Suprapubic skin (tissue), 4 donors: ENCODE data around the gene CAPN8. TPM values are rescaled to one million over a fixed set of nuclear protein-coding genes. Genes with fewer than 3 reads are reported as not detected.

Experiments
- DNase-seq, 2 donors: peaks; one replicate each; pipeline ENCODE4 v3.0.0-alpha.2; 2019; ENCODE audit warnings: low spot score in 2 of 2
- H3K27ac ChIP-seq: fragments of 200-600 bp; sonication (generic); one replicate; pipeline ENCODE4 v1.5.1; 2019
- H3K27me3 ChIP-seq: fragments of 200-600 bp; sonication (generic); one replicate; pipeline ENCODE4 v1.5.1; 2019
- H3K36me3 ChIP-seq: fragments of 200-600 bp; sonication (generic); one replicate; pipeline ENCODE4 v1.5.1; 2019
- H3K4me1 ChIP-seq: fragments of 200-600 bp; sonication (generic); one replicate; pipeline ENCODE4 v1.5.1; 2019
- H3K4me3 ChIP-seq: fragments of 200-600 bp; sonication (generic); one replicate; pipeline ENCODE4 v1.5.1; 2019; ENCODE audit warnings: mild to moderate bottlenecking
- H3K9me3 ChIP-seq: fragments of 200-600 bp; sonication (generic); one replicate; pipeline ENCODE4 v1.5.1; 2019
- EP300 ChIP-seq: sonication (generic); formaldehyde crosslinking; IDR thresholded peaks from one replicate; pipeline ENCODE4 v1.6.1; 2017; ENCODE audit warnings: antibody characterized with exemption
- POLR2A ChIP-seq, 2 donors: fragments of 450-650 bp; IDR thresholded peaks; one replicate each; pipeline ENCODE4 v1.6.1; 2017; ENCODE audit warnings: antibody characterized with exemption in 2 of 2, mild to moderate bottlenecking in 2 of 2, moderate library complexity in 2 of 2
- POLR2AphosphoS5 ChIP-seq, 3 donors: sonication (generic); formaldehyde crosslinking; IDR thresholded peaks; one replicate each; pipeline ENCODE4 v1.6.1; 2017; ENCODE audit warnings: antibody characterized with exemption in 3 of 3
- WGBS: methylation state at CpG from one replicate; pipeline ENCODE4 v1.1.5; 2018; 5-methylcytosine and 5-hydroxymethylcytosine counted together
- total RNA-seq, 4 donors: library from RNA; depleted of rRNA; stranded (reverse); fragments of >200 nt; gene quantifications; one replicate each; pipeline ENCODE4 v1.1.0, GENCODE V29; 2016
- TF ChIP-seq, protein P1 (sequence below), 2 donors: fragments of 200-600 bp in 1 of 2; fragments of 450-650 bp in 1 of 2; sonication (generic) in 1 of 2; IDR thresholded peaks; one replicate each; pipeline ENCODE4 v1.5.1; 2016 to 2019; ENCODE audit warnings: antibody characterized with exemption in 2 of 2, mild to moderate bottlenecking in 1 of 2, moderate library complexity in 1 of 2

Gene CAPN8
- total RNA-seq, 4 donors from 2014 or later: 1.5 to 3.9 (median 2.7) TPM

- Histone ChIP-seq H3K4me3 (no peak overlapping the region), H3K27me3 (peaks cover 6% of the 10 kb centered on the region), H3K9me3 (no peaks in the 10 kb centered on the region), H3K27ac (no peak overlapping the region), H3K4me1 (no peaks in the 10 kb centered on the region), H3K36me3 (no peaks in the 10 kb centered on the region)
- no peak for DNase-seq
- WGBS: 59% methylated on average over 5 of the region's 5 CpGs
- TF ChIP-seq POLR2AphosphoS5 (IDR thresholded peaks at IDR 0.05) (no peak), POLR2A (IDR thresholded peaks at IDR 0.05) (no peak), EP300 (no peak)
- TF ChIP-seq, protein P1, sequence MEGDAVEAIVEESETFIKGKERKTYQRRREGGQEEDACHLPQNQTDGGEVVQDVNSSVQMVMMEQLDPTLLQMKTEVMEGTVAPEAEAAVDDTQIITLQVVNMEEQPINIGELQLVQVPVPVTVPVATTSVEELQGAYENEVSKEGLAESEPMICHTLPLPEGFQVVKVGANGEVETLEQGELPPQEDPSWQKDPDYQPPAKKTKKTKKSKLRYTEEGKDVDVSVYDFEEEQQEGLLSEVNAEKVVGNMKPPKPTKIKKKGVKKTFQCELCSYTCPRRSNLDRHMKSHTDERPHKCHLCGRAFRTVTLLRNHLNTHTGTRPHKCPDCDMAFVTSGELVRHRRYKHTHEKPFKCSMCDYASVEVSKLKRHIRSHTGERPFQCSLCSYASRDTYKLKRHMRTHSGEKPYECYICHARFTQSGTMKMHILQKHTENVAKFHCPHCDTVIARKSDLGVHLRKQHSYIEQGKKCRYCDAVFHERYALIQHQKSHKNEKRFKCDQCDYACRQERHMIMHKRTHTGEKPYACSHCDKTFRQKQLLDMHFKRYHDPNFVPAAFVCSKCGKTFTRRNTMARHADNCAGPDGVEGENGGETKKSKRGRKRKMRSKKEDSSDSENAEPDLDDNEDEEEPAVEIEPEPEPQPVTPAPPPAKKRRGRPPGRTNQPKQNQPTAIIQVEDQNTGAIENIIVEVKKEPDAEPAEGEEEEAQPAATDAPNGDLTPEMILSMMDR (IDR thresholded peaks at IDR 0.05): no peak
Measured at GRCh38 chr1:223515421-223515820, 150.1 kb downstream of the CAPN8 start.

GRCh38 chr1:223514644-223515043 is 150.9 kb downstream of the CAPN8 start:
- H3K4me1 ChIP-seq: no peaks in the 10 kb centered on the region

GRCh38 chr1:223513309-223513708 is 152.2 kb downstream of the CAPN8 start:
- Histone ChIP-seq H3K4me1 (no peaks in the 10 kb centered on the region), H3K36me3 (no peaks in the 10 kb centered on the region), H3K9me3 (no peaks in the 10 kb centered on the region), H3K27me3 (peaks cover 6% of the 10 kb centered on the region), H3K4me3 (no peak overlapping the region), H3K27ac (no peak overlapping the region)
- DNase-seq: no peak
- WGBS: 40% methylated on average over 4 of the region's 4 CpGs
- TF ChIP-seq EP300: no peak

More at GRCh38 chr1:223514644-223515043, 150.9 kb downstream of the CAPN8 start:
- peaks cover 6% of the 10 kb centered on the region for H3K27me3 ChIP-seq
- no peak for TF ChIP-seq POLR2A (IDR thresholded peaks at IDR 0.05)
- TF ChIP-seq, protein P1 (IDR thresholded peaks at IDR 0.05): no peak
- no peak for TF ChIP-seq POLR2AphosphoS5 (IDR thresholded peaks at IDR 0.05)
- TF ChIP-seq EP300: no peak
- no peaks in the 10 kb centered on the region for H3K36me3 ChIP-seq
- no peak overlapping the region for H3K4me3 ChIP-seq
- H3K9me3 ChIP-seq: no peaks in the 10 kb centered on the region
- DNase-seq: no peak
- WGBS: 78% methylated on average over 2 of the region's 2 CpGs
- no peak overlapping the region for H3K27ac ChIP-seq

GRCh38 chr1:223512057-223512456 is 153.4 kb downstream of the CAPN8 start:
- TF ChIP-seq EP300 (no peak), POLR2AphosphoS5 (IDR thresholded peaks at IDR 0.05) (no peak), POLR2A (IDR thresholded peaks at IDR 0.05) (no peak)
- TF ChIP-seq, protein P1 (IDR thresholded peaks at IDR 0.05): no peak
- H3K27me3 ChIP-seq: peaks cover 6% of the 10 kb centered on the region
- no peak overlapping the region for H3K27ac ChIP-seq
- H3K36me3 ChIP-seq: no peaks in the 10 kb centered on the region
- H3K9me3 ChIP-seq: no peaks in the 10 kb centered on the region
- no peak for DNase-seq
- H3K4me1 ChIP-seq: no peaks in the 10 kb centered on the region
- 91% methylated on average over 6 of the region's 6 CpGs for WGBS
- H3K4me3 ChIP-seq: no peak overlapping the region

DNA sequence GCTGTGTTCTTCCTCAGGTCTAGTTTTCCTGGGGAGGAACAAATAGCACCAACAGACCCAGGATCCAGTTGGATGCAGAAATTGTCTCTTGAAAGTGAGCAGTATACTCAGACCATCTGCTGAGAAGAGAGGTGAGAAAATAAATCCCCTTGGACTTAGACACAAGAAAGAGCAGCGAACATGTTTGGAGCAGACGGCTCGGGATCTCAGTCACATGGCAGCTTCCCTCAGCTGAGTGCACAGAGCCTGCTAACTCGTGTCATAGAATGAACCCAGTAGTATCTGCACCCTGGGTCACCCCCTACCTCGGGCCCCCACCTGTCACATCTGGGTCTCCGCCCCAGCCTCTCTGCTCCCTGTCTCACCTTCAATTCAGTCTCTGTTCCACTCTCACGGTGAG is 156.7 kb downstream of the CAPN8 start:
- Histone ChIP-seq H3K27me3 (no peaks in the 10 kb centered on the region), H3K36me3 (no peaks in the 10 kb centered on the region), H3K4me1 (no peaks in the 10 kb centered on the region), H3K4me3 (no peak overlapping the region), H3K9me3 (no peaks in the 10 kb centered on the region), H3K27ac (no peak overlapping the region)
- no peak for TF ChIP-seq POLR2AphosphoS5 (IDR thresholded peaks at IDR 0.05)
- TF ChIP-seq, protein P1 (IDR thresholded peaks at IDR 0.05): no peak
- TF ChIP-seq EP300: no peak
- TF ChIP-seq POLR2A (IDR thresholded peaks at IDR 0.05): no peak
- DNase-seq: no peak
- WGBS: 80% methylated on average over 7 of the region's 7 CpGs

DNA sequence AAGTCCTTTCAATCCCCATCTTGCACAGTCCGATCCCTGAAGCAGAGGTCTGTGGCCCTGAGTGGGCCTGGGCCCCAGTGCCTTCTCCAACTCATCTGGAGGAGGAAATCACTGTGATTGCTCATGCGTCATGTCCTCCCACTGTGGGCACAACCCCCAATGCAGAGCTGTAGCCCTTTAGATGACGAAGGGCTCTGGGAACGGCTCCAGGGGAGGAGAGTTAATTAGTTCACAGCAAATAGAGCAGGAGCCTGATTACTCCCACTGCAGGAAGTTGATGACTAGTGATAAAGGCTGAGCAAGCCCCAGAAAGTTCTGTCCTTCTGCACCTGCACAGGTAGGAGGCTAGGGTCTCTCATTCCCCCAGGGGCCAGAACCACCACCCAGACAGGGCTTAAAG is 160.8 kb downstream of the CAPN8 start:
- Histone ChIP-seq H3K27ac (no peak overlapping the region), H3K4me1 (peaks cover 7% of the 10 kb centered on the region), H3K9me3 (no peaks in the 10 kb centered on the region), H3K27me3 (no peaks in the 10 kb centered on the region), H3K4me3 (no peak overlapping the region), H3K36me3 (no peaks in the 10 kb centered on the region)
- no peak for DNase-seq
- 74% methylated on average over 4 of the region's 4 CpGs for WGBS
- TF ChIP-seq POLR2A (IDR thresholded peaks at IDR 0.05) (no peak), EP300 (no peak), POLR2AphosphoS5 (IDR thresholded peaks at IDR 0.05) (no peak)
- TF ChIP-seq, protein P1 (IDR thresholded peaks at IDR 0.05): no peak
